Liver (tissue), 3 donors: ENCODE results near the gene PER2.
A peak's percentile ranks its signal among the peaks of the same experiment; 100 is the strongest.

ENCODE experiments used
- CTCF ChIP-seq: fragments of 150-350 bp; IDR thresholded peaks from 2 replicates; pipeline ENCODE4 v1.5.1; 2017; ENCODE audit warnings: improper control_type of control experiment, low read depth, low read length; ENCODE audit not compliant: missing input control
- FOXA1 ChIP-seq: IDR thresholded peaks from 2 replicates; pipeline ENCODE4 v1.6.1; 2016; ENCODE audit warnings: antibody characterized with exemption
- GABPA ChIP-seq, 2 donors: IDR thresholded peaks in 1 of 2; conservative IDR thresholded peaks in 1 of 2; 2 replicates each; pipeline ENCODE4 v1.6.1; 2016; ENCODE audit warnings: antibody characterized with exemption in 2 of 2, mild to moderate bottlenecking in 1 of 2, moderate library complexity in 1 of 2
- HNF4G ChIP-seq: IDR thresholded peaks from 2 replicates; pipeline ENCODE4 v1.6.1; 2016; ENCODE audit warnings: antibody characterized with exemption
- JUND ChIP-seq, 2 donors: IDR thresholded peaks; 2 replicates each; pipeline ENCODE4 v1.6.1; 2016; ENCODE audit warnings: antibody characterized with exemption in 2 of 2
- MAX ChIP-seq: IDR thresholded peaks from 2 replicates; pipeline ENCODE4 v1.6.1; 2016; ENCODE audit warnings: antibody characterized with exemption
- RAD21 ChIP-seq, 2 donors: IDR thresholded peaks; 2 replicates each; pipeline ENCODE4 v1.6.1; 2016; ENCODE audit warnings: antibody characterized with exemption in 2 of 2, mild to moderate bottlenecking in 2 of 2
- RXRA ChIP-seq, 2 donors: IDR thresholded peaks; 2 replicates each; pipeline ENCODE4 v1.6.1; 2017 to 2018; ENCODE audit warnings: antibody characterized with exemption in 2 of 2, mild to moderate bottlenecking in 1 of 2
- SP1 ChIP-seq: IDR thresholded peaks from 2 replicates; pipeline ENCODE4 v1.6.1; 2018; ENCODE audit warnings: antibody characterized with exemption, mild to moderate bottlenecking
- TAF1 ChIP-seq: conservative IDR thresholded peaks from 2 replicates; pipeline ENCODE4 v1.6.1; 2016; ENCODE audit warnings: antibody characterized with exemption, mild to moderate bottlenecking
- YY1 ChIP-seq: IDR thresholded peaks from 2 replicates; pipeline ENCODE4 v1.6.1; 2016; ENCODE audit warnings: antibody characterized with exemption, mild to moderate bottlenecking
- TF ChIP-seq, protein P1 (sequence below): IDR thresholded peaks from 2 replicates; pipeline ENCODE4 v1.6.1; 2016; ENCODE audit warnings: antibody characterized with exemption, mild to moderate bottlenecking
- TF ChIP-seq, protein P2 (sequence below): IDR thresholded peaks from 2 replicates; pipeline ENCODE4 v1.6.1; 2016; ENCODE audit warnings: antibody characterized with exemption
- TF ChIP-seq, protein P3 (sequence below): IDR thresholded peaks from 2 replicates; pipeline ENCODE4 v1.6.1; 2016; ENCODE audit warnings: antibody characterized with exemption
- donor health status: healthy.
- donor health status: healthy.

DNA sequence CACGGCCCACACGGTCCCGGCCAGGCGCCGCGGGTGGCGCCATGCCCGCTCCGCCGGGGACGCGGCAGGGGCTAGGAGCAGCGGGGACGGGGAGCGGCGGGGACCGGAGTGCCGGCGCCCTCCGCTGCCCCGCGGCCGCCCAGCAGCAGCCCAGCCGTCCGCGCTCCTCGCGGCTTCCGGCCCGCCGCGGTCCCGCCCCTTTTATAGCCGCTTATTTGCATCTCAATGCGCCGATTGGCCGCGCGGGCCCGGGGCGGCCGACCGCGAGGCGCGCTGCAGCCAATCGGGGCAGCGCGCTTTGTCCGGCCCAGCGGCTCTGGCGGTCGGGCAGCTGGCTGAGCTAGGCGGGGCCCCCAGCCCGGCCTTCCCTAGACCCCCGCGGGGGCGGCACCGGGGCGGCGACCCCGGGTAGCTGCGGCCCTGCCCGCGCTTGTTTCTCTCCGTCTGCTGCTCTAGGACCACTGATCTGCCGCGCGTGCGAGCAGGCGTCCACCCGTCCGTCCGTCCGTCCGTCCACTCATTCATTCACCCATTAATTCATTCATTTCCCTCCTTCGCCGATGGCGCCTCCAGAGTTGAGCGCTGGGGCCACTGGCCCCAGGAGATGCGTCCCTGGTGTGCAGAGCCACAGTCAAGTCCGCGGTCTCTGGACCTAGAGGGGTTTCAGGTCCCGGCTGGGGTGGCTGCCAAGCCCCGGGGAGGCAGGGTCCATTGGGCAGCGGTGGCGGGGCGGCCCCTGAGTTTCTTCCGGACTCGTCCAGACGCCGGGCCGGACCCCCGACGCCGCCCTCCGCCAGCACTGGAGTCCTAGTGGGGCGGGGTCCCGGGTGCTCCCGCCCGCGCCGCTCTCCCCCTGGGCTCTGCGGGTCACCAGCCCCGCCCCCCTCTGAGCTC, 48.3 kb downstream of the PER2 start, which contains the start of gene HES6:
- TF ChIP-seq RAD21 (IDR thresholded peaks at IDR 0.05): no peak
- TF ChIP-seq RXRA (IDR thresholded peaks at IDR 0.05): no peak
- TF ChIP-seq CTCF: peak; percentile 14
- no peak for TF ChIP-seq MAX
- TF ChIP-seq SP1: no peak
- no peak for TF ChIP-seq HNF4G
- TF ChIP-seq JUND (IDR thresholded peaks at IDR 0.05): no peak
- TF ChIP-seq TAF1: no peak
- TF ChIP-seq, protein P1, sequence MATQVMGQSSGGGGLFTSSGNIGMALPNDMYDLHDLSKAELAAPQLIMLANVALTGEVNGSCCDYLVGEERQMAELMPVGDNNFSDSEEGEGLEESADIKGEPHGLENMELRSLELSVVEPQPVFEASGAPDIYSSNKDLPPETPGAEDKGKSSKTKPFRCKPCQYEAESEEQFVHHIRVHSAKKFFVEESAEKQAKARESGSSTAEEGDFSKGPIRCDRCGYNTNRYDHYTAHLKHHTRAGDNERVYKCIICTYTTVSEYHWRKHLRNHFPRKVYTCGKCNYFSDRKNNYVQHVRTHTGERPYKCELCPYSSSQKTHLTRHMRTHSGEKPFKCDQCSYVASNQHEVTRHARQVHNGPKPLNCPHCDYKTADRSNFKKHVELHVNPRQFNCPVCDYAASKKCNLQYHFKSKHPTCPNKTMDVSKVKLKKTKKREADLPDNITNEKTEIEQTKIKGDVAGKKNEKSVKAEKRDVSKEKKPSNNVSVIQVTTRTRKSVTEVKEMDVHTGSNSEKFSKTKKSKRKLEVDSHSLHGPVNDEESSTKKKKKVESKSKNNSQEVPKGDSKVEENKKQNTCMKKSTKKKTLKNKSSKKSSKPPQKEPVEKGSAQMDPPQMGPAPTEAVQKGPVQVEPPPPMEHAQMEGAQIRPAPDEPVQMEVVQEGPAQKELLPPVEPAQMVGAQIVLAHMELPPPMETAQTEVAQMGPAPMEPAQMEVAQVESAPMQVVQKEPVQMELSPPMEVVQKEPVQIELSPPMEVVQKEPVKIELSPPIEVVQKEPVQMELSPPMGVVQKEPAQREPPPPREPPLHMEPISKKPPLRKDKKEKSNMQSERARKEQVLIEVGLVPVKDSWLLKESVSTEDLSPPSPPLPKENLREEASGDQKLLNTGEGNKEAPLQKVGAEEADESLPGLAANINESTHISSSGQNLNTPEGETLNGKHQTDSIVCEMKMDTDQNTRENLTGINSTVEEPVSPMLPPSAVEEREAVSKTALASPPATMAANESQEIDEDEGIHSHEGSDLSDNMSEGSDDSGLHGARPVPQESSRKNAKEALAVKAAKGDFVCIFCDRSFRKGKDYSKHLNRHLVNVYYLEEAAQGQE: no peak
- TF ChIP-seq FOXA1: no peak
- TF ChIP-seq GABPA (IDR thresholded peaks at IDR 0.05 in 1 of 2, conservative IDR thresholded peaks at IDR 0.05 in 1 of 2): no peak
- TF ChIP-seq, protein P2, sequence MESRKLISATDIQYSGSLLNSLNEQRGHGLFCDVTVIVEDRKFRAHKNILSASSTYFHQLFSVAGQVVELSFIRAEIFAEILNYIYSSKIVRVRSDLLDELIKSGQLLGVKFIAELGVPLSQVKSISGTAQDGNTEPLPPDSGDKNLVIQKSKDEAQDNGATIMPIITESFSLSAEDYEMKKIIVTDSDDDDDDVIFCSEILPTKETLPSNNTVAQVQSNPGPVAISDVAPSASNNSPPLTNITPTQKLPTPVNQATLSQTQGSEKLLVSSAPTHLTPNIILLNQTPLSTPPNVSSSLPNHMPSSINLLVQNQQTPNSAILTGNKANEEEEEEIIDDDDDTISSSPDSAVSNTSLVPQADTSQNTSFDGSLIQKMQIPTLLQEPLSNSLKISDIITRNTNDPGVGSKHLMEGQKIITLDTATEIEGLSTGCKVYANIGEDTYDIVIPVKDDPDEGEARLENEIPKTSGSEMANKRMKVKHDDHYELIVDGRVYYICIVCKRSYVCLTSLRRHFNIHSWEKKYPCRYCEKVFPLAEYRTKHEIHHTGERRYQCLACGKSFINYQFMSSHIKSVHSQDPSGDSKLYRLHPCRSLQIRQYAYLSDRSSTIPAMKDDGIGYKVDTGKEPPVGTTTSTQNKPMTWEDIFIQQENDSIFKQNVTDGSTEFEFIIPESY: no peak
- no peak for TF ChIP-seq YY1
- TF ChIP-seq, protein P3, sequence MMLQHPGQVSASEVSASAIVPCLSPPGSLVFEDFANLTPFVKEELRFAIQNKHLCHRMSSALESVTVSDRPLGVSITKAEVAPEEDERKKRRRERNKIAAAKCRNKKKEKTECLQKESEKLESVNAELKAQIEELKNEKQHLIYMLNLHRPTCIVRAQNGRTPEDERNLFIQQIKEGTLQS: no peak
